ENCODE data around the gene XRCC1. TPM values are rescaled to one million over a fixed set of nuclear protein-coding genes. Genes with fewer than 3 reads are reported as not detected.

The XRCC1 gene
- total RNA-seq, 2 donors from 2014 or later, result 22.3 to 40.7 TPM

DNA sequence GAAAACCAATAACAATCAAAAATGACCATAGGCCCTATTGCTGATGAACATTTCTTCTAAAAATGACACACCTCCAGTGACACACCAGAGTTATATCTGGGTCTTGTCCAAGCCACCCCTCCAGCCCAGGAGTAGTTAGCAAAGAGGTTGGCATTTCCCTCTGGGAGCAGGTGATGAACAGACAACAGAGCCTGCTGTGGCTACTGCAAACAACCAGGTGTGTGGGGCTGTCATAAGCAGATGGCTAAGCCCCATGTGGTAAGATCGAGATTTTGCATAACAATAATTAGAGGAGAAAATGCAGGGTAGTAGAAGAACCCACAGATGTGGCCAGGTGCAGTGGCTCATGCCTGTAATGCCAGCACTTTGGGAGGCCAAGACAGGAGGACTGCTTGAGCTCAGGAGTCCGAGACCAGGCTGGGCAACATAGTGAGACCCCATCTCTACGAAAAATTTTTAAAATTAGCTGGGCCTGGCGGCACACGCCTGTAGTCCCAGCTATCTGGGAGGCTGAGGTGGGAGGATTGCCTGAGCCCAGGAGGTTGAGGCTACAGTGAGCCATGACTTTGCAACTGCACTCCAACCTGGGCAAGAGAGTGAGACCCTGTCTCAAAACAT lies 5.0 kb downstream of the XRCC1 start:
- Histone ChIP-seq H3K27ac (no peak overlapping the region), H3K9me3 (no peaks in the 10 kb centered on the region), H3K36me3 (no peaks in the 10 kb centered on the region), H3K4me3 (no peak overlapping the region), H3K4me1 (peaks cover 7% of the 10 kb centered on the region), H3K27me3 (no peaks in the 10 kb centered on the region), H3K9ac (ENCODE audit: low read depth in 2 of 2, low read length in 2 of 2) (no peak overlapping the region)
- no peak for DNase-seq
- TF ChIP-seq, protein P1, sequence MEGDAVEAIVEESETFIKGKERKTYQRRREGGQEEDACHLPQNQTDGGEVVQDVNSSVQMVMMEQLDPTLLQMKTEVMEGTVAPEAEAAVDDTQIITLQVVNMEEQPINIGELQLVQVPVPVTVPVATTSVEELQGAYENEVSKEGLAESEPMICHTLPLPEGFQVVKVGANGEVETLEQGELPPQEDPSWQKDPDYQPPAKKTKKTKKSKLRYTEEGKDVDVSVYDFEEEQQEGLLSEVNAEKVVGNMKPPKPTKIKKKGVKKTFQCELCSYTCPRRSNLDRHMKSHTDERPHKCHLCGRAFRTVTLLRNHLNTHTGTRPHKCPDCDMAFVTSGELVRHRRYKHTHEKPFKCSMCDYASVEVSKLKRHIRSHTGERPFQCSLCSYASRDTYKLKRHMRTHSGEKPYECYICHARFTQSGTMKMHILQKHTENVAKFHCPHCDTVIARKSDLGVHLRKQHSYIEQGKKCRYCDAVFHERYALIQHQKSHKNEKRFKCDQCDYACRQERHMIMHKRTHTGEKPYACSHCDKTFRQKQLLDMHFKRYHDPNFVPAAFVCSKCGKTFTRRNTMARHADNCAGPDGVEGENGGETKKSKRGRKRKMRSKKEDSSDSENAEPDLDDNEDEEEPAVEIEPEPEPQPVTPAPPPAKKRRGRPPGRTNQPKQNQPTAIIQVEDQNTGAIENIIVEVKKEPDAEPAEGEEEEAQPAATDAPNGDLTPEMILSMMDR (IDR thresholded peaks at IDR 0.05), result no peak
- intact Hi-C loops (cut with DNase I), result no loop called here

- TF ChIP-seq, protein P1 (IDR thresholded peaks at IDR 0.05), result no peak
- intact Hi-C loops (cut with DNase I), result no loop called here
These were observed 5.7 kb downstream of the XRCC1 start for GRCh38 chr19:43569657-43570056.

DNA sequence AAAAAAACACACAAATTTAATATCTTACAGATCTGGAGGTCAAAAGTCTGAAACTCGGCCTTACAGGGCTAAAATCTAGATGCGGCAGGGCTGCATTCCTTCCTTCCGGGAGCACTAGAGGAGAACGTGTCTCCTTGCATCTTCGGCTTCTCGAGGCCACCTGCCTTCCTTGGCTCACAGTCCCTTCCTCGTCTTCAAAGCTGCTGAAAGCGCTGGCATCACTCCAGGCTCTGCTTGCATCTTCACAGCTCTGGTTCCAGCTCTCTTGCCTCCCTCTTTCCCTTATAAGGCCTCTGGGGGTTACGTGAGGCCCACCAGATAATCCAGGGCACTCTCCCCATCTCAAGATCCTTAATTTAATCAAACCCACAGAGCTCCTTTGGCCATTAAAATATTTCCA lies 10.5 kb downstream of the XRCC1 start:
- no peaks in the 10 kb centered on the region for H3K36me3 ChIP-seq
- no peak for DNase-seq
- no peaks in the 10 kb centered on the region for H3K9me3 ChIP-seq
- no peak overlapping the region for H3K27ac ChIP-seq
- intact Hi-C loops (cut with DNase I), result no loop called here
- H3K27me3 ChIP-seq, result no peaks in the 10 kb centered on the region
- H3K4me1 ChIP-seq, result no peaks in the 10 kb centered on the region
- TF ChIP-seq, protein P1 (IDR thresholded peaks at IDR 0.05), result no peak
- no peak overlapping the region for H3K9ac ChIP-seq (ENCODE audit: low read depth in 2 of 2, low read length in 2 of 2)
- no peak overlapping the region for H3K4me3 ChIP-seq

More at GRCh38 chr19:43569657-43570056, 5.7 kb downstream of the XRCC1 start:
- Histone ChIP-seq H3K27me3 (no peaks in the 10 kb centered on the region), H3K36me3 (no peaks in the 10 kb centered on the region), H3K27ac (no peak overlapping the region), H3K9me3 (no peaks in the 10 kb centered on the region), H3K4me3 (no peak overlapping the region), H3K4me1 (peaks cover 5% of the 10 kb centered on the region), H3K9ac (ENCODE audit: low read depth in 2 of 2, low read length in 2 of 2) (no peak overlapping the region)
- DNase-seq, result no peak

DNA sequence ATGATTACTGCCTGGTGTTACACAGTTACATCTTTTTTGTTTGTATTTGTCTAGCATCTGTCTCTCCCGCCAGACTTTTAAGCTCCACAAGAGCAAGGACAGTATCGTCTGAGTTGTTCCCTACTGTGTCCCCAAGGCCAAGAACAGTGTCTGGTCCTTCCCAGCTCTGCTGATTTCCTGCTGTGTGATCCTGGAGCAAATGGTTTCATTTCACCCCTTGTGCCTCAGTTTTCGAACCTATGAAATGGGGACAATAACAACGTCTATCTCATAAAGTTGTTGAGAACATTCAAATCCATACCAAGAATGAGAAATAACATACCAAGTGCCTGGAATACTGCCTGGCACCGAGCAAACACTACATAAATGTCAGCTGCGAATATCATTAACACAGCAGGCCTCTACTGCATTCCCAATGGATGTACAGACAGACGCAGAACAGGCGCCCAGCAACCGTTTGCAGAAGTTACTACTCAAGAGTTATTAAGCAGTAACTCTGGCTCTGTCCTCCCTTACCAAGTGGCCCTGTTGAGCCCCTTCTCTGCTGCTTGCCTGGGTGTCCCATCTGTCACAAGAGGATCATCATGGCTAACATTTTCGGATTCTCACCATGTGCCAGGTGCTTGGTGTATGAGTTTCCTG lies 11.4 kb downstream of the XRCC1 start:
- no peak overlapping the region for H3K4me3 ChIP-seq
- H3K9me3 ChIP-seq, result no peaks in the 10 kb centered on the region
- no peaks in the 10 kb centered on the region for H3K36me3 ChIP-seq
- H3K27ac ChIP-seq, result no peak overlapping the region
- H3K9ac ChIP-seq (ENCODE audit: low read depth in 2 of 2, low read length in 2 of 2), result no peak overlapping the region
- no peaks in the 10 kb centered on the region for H3K27me3 ChIP-seq
- H3K4me1 ChIP-seq, result no peaks in the 10 kb centered on the region
- TF ChIP-seq, protein P1 (IDR thresholded peaks at IDR 0.05), result no peak
- no peak for DNase-seq
- intact Hi-C loops (cut with DNase I), result no loop called here

DNA sequence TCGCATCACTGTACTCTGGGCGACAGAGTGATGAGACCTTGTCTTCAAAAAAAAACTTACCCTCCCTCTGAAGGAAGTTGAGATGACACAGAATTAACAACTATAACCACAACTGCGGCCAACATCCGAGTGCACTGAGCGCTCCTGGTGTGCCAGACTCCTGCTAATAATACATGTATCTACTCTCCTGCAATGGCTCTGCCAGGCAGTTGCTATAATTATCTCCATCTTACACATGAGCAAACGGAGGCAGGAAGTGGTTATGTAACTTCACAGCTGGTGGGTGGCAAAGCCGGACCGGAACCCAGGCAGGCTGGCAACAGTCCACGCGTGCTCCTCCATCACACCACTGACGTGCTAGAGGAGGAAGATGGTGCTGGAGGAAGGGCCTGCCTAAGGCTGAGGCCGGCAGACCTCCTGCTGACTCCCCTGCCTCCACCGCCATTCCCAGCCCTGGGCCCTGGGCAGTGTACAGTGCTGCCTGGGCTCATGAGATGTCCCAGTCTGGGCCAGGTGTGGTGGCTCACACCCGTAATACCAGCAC lies 12.6 kb downstream of the XRCC1 start:
- Histone ChIP-seq H3K27ac (peak overlapping the region; percentile 59), H3K4me1 (no peaks in the 10 kb centered on the region), H3K36me3 (no peaks in the 10 kb centered on the region), H3K27me3 (no peaks in the 10 kb centered on the region), H3K9ac (ENCODE audit: low read depth in 2 of 2, low read length in 2 of 2) (no peak overlapping the region), H3K9me3 (no peaks in the 10 kb centered on the region), H3K4me3 (no peak overlapping the region)
- intact Hi-C loops (cut with DNase I), result no loop called here
- TF ChIP-seq, protein P1 (IDR thresholded peaks at IDR 0.05), result no peak
- peak; percentile 59 for DNase-seq

Measured in colonic mucosa (tissue), 4 donors.